Ramos (cell line): ENCODE measurements around the gene FGGY.

Experiments used
- in situ Hi-C: fragments of 300-500 bp; cut with MboI; formaldehyde crosslinking; loops from one replicate; pipeline ENCODE4 v1.14.3; 2022; ENCODE audit warnings: low sequenced_read_pairs; ENCODE audit not compliant: unreplicated experiment

Gene FGGY

DNA sequence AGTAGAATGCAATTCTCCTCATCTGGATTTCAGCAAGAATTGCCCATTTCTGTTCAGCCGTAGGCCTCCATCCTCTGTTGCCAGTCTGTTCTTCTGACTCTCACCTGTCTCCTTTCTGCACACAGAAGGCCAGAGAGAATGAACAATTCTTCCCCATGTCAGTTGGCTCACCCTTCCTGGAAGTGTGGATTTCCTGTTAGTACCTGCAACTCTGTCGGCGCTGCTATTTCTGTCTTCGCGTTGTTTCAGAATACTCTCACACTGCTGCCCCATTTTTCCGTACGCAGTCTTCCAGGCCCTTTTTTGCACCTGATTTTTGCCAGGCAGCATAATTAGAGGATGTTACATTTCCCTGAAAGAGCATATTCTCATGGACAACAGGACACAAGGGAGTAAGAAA lies 200.7 kb downstream of the FGGY start:
- in situ Hi-C loops, result no loop called here

DNA sequence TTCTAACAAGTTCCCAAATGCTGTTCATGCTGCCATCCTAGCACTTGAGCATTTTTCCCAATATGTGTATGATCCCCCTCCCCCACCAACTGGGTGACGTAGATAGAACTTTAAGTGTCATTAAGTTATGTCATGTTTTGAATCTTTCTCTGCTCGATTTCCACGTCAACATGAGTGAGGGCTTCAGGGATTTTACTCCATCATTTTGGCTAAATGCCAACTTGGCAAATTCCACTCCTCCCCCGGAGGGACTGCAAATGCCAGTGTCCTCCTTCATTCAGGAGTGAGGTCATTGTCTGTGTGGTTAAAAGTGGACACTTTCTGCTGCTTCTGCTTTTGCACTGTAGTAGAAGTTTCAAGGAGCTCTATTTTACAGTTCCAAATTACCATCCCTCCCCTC lies 201.7 kb downstream of the FGGY start:
- in situ Hi-C loops, result no loop called here

DNA sequence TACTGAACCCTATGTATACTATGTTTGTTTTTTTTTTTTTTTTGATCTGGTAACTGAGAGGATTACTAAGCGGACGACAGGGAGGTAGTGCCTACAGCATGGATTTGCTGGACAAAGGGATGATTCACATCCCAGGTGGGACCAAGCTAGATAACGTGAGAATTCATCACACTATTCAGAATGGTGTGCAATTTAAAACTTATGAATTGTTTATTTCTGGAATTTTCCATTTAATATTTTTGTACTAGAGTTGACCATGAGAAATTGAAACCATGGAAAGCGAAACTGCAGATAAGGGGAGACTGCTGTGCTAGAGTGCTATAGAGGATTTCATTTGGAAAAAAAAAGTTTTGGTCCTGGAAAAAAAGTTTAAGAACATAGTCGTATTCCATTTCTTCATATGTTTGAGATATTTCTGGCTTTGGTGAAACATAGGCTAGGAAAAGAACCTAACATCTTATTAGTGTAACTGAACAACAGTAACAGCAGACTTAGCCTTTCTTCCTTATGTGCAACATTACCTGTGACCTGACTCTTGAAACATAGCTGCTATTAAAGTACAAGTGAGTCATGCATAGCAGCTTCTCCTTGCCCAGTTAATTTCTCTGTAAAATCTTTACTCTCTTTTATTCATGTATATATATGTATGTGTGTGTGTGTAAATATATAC lies 202.5 kb downstream of the FGGY start:
- in situ Hi-C loops, result no loop called here

DNA sequence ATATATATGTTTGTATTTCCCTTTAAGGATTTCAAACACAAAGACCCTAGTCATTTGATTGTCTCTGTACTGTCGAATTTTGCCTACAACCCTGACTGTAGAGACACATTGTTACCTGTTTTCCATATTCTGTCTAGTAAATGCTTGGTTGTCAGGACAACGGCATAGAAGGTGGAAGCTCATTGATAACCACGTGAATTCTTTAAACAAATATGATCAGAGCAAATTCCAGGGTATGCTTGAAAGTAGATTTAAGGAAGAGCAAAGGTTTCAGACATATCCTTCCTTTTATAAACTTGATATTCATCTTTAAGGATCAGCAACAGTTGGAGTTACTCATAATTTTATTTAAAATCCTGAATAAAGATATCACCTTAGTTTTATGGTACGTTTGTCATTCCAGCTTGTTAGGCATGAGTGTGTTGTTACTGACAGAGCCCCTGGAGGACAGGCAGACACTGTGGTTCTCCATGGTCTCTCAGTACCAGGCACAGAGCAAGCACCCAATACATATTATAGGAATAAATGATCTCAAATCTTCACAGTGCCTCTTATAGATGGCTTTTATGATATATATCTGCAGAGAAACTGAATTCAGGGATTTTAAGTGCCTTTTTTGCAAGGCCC lies 203.2 kb downstream of the FGGY start:
- in situ Hi-C loops, result no loop called here

DNA sequence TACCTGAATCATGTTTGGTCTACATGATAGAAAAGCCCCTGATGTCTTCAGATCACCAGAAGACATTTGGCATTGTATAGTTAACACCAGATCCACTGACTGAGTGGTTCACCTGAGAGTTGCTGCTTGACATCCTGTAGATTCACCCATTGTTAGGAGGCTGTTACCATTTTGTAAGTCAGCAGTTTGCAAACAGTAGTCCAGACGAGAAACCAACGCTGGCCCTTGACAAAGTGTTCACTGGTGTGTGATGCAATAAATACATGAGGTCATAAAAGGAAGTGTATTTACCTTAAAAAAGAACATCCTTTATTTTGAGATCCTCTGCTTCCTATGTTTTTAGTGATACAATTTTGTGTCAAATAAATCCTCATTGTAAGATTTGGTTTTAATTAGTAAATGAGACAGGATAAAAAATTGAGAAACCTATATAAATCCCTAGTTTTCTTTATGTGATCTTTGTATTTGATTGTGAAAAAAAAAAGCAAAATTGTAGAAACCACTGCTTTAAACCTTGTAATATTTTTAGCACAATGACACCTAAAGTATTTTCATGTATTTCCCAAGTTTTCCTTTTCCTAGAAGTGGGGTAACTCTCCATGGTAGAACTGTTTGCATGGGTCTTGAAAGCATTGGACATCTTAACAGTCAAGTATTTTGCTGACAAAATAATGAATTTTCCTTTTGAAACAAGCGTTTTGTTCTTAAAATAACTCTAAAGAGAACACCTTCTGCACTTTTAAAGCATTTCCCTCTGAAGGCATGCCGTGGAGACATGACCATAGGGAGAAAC lies 204.3 kb downstream of the FGGY start:
- in situ Hi-C loops, result no loop called here

- in situ Hi-C loops, result no loop called here
These were observed 205.3 kb downstream of the FGGY start for GRCh38 chr1:59502009-59502691.

- in situ Hi-C loops, result no loop called here
These were observed 207.4 kb downstream of the FGGY start for GRCh38 chr1:59504276-59504675.

DNA sequence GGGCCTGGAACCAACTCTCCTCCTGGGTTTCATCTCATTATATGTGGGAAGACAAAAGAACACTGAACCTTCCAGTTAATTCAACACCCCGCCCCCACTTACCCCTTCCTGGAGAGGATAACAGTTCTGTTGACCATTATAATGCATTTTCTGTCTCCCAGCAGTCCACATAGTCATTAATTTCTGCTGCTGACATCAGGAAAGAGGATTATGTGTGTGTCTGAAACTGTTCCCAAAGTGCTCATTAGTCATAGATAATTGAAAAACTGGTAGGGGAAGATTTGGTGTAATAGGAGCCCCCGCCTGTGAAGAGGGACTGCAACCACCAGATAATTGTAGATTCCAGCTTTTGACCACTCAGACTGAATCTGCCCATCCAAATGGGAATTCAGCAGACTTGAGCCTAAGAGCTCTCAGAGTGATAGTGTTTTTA lies 208.7 kb downstream of the FGGY start:
- in situ Hi-C loops, result no loop called here

- in situ Hi-C loops, result no loop called here
These were observed 210.1 kb downstream of the FGGY start for GRCh38 chr1:59506952-59507351.

GRCh38 chr1:59509341-59509875 lies 212.5 kb downstream of the FGGY start:
- in situ Hi-C loops, result no loop called here

DNA sequence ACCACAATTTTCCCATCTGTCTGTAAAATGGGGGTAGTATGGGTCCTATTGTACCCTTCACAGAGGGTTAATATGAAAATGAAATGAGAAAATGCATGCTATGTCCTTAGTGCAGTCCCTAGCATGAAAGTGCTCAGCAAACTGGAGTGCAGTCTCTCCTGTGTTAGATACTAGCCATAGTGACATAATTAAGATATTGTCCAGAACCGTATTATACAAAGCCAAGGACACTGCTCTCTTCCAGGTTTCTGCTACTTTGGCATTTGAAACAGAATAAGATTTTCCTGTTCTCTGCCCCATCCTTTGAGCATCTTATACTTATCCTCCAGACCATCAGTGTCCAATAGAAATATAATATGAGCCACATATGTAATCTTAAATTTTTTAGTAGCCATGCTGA lies 213.4 kb downstream of the FGGY start:
- in situ Hi-C loops, result no loop called here

- in situ Hi-C loops, result no loop called here
These were observed 214.9 kb downstream of the FGGY start for GRCh38 chr1:59511476-59512465.

DNA sequence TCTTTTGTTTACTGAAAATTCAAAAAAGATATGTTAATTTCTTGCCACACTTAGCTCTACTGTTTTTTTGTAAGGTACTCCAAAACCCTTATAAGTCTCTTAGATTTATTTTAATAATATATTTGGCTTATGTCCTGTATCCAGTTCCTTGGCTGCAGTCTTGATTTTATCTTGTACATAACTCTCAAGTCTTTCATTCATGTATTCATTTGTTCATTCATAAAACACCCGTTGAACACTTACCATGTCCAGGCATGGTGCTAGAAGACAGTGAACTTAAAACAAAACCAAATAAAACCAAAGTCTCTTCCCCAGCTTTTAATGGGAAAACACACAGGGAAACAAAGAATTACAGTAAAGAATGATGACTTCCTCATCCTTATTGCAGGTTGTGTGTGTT lies 215.8 kb downstream of the FGGY start:
- in situ Hi-C loops, result no loop called here

DNA sequence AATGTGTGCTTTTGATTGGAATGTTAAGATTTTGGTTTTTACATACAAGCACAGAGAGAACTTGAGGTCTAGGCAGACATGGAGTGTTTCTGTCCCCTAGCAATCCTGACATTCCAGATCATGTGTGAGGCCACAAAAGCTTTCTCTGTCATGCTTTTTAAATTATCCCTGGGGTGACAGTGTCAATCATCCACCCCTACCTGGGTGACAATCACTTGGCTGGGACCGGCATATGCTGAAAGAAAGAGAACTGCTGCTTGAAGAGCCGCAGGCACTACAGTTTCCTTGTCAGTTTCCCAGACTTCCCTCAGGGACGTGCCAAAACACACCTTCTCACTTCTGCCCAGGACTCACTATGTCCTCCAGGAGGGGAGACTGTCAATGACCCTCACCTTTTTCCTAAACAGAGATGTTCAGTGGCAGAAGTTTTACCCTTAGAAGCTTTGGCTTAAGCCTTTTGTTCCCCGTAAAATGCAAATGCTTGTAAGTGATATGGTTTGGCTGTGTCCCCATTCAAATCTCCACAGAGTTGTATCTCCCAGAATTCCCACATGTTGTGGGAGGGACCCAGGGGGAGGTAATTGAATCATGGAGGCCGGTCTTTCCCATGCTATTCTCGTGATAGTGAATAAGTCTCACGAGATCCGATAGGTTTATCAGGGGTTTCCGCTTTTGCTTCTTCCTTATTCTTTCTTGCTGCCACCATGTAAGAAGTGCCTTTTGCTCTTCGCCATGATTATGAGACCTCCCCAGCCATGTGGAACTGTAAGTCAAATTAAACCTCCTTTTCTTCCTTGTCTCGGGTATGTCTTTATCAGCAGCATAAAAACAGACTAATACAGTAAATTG lies 217.4 kb downstream of the FGGY start:
- in situ Hi-C loops, result no loop called here

- in situ Hi-C loops, result no loop called here
These were observed 220.0 kb downstream of the FGGY start for GRCh38 chr1:59516881-59517280.

- in situ Hi-C loops, result no loop called here
These were observed 223.3 kb downstream of the FGGY start for GRCh38 chr1:59520194-59520593.

GRCh38 chr1:59520827-59521418 lies 224.0 kb downstream of the FGGY start:
- in situ Hi-C loops, result no loop called here

GRCh38 chr1:59521456-59521855 lies 224.6 kb downstream of the FGGY start:
- in situ Hi-C loops, result no loop called here
